ENCODE measurements around the gene AP5M1.
"Not testable (repeated sequence)": the region's sequence is repeated elsewhere in the genome, so short reads cannot be mapped to it uniquely, and the experiment has no call there.

Gene AP5M1, protein sequence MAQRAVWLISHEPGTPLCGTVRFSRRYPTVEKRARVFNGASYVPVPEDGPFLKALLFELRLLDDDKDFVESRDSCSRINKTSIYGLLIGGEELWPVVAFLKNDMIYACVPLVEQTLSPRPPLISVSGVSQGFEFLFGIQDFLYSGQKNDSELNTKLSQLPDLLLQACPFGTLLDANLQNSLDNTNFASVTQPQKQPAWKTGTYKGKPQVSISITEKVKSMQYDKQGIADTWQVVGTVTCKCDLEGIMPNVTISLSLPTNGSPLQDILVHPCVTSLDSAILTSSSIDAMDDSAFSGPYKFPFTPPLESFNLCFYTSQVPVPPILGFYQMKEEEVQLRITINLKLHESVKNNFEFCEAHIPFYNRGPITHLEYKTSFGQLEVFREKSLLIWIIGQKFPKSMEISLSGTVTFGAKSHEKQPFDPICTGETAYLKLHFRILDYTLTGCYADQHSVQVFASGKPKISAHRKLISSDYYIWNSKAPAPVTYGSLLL

DNA sequence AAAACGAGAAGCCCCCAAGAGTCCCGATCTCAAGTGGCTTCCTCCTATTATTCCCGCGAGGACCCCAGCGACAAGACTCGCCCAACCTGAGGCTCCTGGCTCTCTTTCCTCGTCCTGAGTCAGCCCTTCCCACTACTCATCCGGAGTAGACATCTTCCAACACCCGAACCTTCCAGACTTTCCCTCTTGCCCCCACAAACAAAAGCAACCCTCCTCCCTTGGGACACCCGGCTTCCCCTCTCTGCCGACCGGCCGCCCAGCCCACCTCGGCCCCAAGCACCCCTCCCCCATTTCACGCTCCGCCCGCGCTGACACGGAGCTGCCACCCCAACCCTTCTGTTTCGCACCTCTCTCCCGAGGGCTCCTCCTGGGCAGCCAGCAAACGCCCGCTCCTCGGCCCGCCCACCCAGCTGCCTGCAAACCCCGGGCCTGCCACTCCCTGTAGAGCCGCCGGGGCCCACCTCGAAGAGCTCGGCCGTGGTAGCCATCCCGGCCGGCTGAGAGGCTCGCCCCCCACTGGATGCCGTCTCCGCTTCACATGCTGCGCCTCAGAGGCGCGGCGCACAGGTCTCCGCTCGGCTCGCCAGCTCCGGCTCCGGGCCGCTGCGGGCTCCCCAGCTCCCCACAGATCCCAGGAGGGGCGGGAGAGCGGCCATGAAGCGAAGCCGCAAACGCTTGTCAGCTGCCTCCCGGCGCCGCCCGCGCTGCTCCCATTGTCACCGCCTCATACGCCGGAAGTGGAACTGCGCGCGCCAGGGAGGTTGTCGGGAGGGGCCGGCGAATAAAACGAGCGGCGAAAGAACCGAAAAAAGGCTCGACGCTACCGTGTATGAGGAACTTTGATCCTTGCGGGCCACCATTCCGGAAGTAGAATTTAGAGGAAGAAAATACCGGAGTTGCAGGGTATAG, at the start of gene AP5M1, which contains the start of gene EXOC5:
Gene AP5M1 (plus strand): TSS at position 811 of the 909 bp plus-strand sequence. CDS start 344 bp downstream, outside the sequence.
Gene EXOC5 (minus strand): TSS at position 745 of the 909 bp plus-strand sequence. CDS start 257 bp downstream, at position 488.
- DNase-seq: peak; percentile 96

DNA sequence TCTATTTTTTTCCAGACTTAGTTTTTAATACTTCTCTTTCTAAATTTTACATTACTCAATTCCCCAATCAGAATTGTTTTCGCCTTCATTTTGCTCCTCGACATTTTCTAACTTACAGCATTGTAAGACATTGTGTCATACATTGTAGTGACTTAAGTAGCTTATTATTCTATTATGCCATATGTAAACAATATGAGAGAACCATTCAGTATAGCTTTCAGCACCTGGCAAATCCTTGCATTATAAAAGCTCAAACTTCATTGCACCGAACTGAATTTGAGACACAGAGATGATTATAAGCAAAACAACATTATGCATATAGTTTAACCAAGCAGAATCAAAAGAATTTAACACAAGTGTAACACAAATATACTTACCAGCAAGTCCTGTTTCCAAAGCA, 46.8 kb upstream of the AP5M1 start:
- DNase-seq: no peak

DNA sequence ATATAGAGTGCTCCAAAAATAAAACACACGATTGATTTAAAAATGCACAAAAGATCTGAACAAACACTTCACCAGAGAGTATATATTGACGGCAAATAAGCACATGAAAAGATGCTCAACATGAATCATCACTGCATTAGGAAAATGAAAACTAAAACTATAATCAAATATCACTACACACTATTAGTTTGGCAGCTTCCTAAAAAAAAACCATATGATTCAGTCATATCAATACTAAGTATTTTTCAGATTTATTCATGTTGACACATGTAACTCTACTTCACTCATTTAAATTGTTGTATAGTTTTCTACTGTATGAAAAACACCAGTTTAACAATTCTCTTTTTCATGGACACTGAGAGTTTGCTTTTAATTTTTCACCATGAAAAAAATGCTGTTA, 41.7 kb upstream of the AP5M1 start:
- no peak for DNase-seq

DNA sequence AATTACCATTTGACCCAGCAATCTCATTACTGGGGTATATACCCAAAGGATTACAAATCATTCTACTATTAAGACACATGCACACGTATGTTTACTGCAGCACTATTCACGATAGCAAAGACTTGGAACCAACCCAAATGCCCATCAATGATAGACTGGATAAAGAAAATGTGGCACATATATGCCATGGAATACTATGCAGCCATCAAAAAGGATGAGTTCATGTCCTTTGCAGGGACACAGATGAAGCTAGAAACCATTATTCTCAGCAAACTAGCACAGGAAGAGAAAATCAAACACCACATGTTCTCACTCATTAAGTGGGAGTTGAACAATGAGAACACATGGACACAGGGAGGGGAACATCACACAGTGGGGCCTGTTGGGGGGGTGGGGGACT, 40.5 kb upstream of the AP5M1 start:
- not testable (repeated sequence) for DNase-seq

DNA sequence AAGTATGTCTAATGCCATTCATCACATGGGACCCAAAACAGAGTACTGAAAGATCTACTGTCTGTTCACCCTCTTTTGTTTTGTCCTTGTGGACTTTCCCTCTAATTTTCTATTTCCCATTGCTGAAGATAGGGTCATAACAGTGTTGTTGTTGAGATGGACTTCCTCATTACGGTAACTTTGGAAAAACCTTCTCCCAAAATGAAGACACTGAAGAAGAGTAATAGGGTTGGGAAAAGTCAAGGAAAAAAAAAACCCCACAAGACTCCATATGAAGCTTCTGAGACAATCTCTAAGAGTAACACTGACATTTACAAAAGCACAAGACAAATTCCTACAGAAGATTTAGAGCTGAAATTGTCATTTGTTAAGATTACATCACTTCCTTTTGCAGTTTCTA, 36.8 kb upstream of the AP5M1 start:
- no peak for DNase-seq

DNA sequence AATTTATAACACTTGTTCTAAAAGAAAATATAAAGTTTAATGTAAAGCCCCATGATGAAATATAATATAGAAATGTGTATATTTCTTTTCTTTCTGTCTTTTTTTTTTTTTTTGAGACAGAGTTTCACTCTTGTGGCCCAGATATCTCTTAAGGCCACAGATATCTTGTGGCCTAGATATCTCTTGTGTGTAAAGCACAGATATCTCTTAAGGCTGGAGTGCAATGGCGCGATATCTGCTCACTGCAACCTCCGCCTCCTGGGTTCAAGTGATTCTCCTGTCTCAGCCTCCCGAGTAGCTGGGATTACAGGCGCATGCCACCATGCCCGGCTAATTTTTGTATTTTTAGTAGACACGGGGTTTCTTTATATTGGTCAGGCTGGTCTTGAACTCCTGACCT, 28.7 kb upstream of the AP5M1 start:
- DNase-seq: not testable (repeated sequence)

DNA sequence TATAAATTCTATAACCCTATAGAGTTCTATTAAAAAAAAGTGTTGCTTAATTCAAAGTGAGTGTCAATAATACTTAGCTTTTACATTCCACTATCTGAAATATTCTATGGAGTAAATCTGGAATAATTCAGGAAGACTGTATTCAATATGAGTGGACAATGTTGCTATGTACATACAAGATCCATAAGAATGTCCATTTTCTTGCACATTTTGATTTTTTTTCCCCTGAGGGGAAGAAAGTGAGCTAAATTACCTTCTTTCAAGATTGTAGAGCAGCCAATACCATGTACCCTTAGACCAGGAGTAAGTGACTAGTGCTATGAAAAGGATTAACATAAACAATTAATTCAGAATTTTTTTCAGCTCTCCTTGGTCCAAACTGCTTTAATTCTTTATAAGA, 25.5 kb upstream of the AP5M1 start:
- DNase-seq: no peak

DNA sequence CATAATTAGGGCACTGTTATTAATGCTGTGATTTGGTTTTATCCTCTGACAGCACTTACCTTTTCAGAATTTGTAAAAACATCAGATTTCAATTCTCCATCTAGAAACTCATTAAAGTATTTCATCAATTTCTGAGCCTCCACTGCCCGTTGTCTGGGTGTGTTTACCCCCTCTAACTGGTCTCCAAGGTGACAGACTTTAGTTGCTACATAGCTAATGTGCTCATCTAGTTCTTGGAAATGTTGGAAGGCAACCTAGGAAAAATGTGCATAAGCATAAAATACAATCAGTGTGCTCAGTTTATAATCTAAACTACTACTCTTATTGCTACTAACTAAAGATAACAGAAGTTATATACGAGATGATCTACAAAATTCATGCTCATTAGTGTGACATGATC, 24.7 kb upstream of the AP5M1 start:
- DNase-seq: no peak

DNA sequence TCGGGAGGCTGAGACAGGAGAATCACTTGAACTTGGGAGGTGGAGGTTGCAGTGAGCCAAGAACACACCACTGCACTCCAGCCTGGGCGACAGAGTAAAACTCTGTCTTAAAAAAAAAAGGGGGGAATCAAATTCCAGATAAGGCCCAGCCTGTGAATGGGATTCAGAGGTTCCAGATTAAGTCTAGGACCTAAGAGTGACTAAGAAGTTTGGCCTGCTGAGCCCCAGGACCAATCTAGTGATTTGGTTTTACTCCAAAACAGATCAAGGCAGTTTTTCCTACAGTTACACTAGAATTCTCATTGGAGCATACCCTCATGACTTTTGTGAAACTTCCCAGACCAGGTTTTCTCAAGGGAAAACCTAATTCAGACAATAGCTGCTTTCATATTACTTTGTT, 22.8 kb upstream of the AP5M1 start:
- no peak for DNase-seq

DNA sequence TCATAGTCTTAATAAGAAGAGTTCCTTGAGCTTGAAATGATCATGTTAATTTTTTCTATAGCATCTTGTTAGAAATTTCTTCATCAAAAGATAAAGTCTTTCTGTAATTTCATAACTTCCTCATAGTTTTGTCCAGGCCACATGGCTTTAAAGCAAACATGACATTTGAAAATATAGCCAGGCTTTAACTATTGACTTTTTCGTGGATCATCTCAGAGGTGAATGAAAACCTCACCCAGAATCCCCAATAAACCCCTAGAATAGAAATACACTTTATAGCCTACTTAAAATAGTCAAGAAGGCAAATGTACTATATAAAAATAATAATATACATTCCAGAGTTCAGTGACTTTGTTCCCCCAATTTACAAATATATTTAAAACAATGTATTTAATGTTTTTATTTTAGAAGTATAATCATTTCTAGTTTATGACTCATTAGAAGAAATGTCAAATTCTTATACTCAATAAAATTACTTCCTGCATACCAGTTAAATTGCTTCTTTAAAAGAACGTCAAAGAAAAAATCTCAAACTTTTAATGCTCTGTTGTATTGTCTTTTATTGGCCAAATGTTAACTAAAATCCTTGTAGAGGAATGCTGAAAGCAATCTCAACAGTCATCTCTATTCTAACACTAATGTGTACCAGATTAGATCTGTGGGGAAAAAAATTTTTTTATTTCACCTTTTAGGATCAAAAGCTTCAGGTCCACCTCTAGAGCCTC, 21.7 kb upstream of the AP5M1 start:
- no peak for DNase-seq

DNA sequence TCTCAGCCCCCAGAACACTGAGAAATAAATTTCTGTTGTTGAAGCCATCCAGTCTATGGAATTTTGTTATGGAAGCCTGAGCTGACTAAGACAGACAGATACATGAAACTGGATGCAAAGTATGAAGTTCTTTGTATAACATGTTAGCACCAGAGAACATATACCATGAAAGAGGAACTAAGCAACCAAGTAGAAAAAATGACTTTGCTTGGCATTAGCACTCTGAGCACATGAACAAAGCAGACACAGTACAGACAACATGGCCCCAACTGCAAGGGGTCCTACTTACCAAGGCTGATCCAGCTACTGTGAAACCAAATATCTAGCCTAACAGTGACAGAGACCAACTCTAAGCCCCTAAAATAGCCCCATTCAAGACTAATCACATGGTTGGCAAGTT, 13.9 kb upstream of the AP5M1 start:
- no peak for DNase-seq

DNA sequence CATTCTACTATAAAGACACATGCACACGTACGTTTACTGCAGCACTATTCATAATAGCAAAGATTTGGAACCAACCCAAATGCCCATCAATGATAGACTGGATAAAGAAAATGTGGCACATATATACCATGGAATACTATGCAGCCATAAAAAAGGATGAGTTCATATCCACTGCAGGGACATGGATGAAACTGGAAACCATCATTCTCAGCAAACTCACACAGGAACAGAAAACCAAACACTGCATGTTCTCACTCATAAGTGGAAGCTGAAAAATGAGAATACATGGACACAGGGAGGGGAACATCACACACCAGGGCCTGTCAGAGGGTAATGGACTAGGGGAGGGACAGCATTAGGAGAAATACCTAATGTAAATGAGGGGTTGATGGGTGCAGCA, 10.6 kb upstream of the AP5M1 start:
- not testable (repeated sequence) for DNase-seq

DNA sequence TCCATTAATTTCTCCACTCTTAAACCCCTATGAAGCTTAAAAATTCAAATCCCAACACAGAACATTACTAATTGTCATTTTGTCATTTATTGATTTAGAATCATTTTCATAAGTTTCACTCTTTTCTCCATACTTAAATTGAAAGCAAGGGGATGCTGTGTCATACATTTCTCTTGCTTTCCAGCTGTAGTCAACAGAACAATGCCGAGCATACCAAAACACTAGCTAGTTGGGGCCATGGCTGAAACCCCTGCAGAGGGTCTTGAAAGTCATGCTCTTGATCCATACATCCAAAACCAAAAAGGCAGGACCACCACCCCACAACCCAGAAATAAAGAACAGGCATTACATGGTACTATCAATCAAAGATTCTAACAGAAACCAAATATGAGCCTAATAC, 9.1 kb upstream of the AP5M1 start:
- no peak for DNase-seq

DNA sequence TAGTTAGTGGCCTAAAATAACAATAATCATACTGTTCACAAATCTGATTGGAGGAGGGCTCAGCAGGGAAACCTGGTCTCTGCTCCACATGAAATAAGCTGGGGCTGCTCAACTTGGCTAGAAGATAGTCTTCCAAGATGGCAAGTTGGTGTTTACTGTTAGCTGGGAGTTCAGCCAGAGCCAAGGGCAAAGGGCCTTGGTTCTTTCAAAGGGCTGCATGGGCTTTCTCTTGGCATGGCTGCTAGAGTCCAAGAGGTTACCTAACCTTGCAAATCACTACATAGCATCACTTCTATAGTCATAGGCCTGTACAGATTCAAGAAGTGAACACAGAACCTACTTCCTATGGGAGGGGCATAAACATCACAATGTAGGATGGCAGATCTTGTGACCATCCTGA, 7.2 kb upstream of the AP5M1 start:
- DNase-seq: no peak

DNA sequence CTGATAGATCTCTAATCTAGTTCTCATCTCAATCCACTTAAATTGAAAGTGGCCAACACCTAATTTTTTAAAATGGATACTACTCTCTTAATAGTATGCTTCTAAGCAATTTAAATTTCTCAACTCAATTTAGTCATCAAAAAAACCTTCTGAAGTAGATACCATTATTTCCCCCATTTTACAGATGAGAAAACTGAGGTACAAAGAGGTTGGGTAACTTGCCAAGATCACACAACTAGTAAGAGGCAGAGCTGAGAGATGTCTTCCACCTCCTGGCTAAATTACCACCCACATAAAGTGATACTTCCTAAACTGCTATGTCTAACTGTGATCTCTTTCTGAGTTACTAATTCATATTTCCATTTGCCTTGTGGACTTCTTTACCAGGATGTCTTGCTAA, 6.7 kb upstream of the AP5M1 start:
- no peak for DNase-seq

DNA sequence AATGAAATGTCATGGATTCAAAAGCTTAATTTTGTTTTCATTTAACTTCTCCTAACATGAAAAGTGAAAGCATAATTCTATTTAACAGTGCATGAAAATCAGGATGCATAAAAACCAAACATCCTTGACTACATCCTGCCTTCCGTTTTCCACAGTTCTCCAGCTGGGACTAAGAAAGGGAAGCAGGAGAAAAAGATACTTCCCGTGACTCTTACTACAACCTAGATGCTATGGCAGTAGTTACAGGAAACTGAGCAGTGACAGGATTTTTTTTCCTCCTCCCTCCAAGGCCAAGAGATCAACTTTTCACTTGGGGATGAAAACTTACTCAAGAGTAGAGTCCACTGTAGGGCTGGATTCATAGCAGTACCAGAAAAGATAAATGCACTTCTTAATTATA, 2.7 kb upstream of the AP5M1 start:
- DNase-seq: no peak

DNA sequence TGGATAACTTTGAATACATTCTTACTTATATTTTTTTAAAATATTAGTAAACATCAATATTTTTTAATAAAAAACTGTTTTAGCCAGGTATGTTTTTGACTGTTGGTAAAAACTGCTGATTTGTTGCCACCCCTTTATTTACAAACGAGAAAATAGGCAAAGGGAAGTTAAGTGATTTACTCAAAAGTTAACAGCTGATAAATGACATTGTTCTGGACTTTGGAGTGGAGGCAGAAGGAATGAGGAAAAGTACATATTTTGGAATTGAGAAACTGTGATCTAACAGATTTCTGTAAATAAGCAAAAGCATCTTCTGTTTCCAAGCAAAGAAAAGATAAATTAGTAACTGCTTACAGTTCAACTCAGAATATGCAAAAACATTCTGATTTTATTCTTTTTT, 4.5 kb downstream of the AP5M1 start:
- DNase-seq: no peak

DNA sequence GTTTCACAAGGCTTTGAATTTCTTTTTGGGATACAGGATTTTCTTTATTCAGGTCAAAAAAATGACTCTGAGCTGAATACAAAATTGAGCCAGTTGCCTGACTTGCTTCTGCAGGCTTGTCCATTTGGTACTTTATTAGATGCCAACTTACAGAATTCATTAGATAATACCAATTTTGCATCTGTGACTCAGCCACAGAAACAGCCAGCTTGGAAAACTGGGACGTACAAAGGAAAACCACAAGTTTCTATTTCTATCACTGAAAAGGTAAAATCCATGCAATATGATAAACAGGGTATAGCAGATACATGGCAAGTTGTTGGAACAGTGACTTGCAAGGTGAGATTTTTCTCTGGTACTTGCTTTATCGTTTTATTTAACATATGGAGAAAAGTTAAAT, 5.8 kb downstream of the AP5M1 start:
- DNase-seq: no peak

DNA sequence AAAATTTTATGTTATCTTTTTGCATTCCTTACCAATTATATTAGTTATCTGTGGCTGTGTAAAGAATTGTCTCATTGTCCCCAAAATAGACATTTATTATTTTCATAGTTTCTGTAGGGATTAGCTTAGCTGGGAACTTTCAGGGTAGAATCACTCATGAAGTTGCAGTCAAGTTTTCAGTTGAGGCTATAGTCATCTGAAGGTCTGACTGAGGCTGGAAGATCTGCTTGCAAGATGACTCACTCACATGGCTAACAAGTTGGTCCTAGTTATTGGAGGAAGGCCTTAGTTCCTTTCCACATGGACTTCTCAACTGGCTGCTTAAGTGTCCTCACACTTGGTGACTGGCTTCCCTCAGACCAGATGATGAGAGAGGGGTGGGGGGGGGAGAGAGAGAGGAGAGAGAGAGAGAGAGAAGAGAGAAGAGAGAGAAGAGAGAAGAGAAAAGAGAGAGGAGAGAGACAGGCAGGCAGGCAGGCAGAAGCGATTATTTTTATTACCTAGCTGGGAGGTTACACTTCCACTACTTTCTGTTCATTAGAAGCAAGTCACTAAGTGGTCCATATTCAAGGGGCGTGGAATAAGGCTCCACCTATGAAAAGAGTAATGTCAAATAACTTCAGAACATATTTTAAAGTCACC, 6.4 kb downstream of the AP5M1 start:
- no peak for DNase-seq

DNA sequence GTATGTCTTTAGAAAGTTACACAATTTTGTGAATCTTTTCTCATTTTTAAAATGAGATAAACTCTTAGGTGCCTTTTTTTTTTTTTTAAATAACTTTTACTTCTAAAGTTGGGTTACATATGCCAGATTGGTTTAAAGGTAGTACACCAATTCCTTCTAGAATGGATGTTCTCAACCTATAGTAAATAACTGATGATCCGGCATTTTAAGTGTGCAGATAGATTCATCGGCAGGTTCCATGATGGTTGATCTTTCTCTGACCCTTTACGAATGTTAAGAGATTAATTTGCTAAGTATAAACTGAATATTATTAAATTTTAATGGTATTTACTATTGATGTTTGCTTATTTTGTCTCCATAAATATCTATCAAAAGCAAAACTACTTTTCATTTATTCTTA, 8.3 kb downstream of the AP5M1 start:
- DNase-seq: no peak

DNA sequence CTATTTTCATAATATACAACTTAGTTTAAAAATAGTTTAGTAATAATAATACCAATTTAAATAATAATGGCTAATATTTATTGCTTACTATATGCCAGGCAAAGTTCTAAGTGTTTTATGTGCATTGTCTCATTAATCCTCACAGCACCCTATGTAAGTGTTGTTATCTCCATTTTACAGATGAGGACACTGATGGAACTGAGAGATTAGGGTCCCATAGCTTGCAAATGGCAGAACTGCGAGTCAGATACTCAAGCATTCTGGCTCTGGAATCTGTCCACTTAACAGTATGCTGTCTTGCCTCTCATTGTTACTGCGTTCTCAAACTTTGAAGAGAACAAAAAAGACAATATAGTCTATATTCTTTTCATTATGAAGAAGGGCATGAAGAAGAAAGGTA, 19.0 kb downstream of the AP5M1 start:
- no peak for DNase-seq

DNA sequence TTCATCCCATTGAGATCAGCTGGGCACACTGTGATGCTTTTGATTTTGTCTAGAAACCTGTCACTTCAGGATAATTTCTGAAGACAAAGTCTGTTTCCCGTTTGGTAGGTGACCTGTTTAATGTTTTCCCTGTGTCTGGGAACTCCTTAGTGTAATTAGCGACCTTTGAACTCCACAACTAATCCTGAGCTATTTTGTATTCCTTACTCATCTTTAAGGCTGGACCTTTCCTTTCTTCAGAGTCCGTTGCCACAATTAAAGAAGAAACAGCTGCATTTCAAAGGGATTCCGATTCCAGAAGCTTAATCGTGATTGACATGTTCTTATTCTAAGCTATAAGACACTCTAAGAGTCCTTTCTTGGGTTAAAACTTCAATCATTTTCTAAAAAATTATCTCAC, 22.0 kb downstream of the AP5M1 start:
- no peak for DNase-seq
